H9 (cell line): ENCODE measurements around the gene EPHA10. TPM values are rescaled to one million over a fixed set of nuclear protein-coding genes. Genes with fewer than 3 reads are reported as not detected.

ENCODE experiments used
- DNase-seq: peaks from one replicate; pipeline ENCODE4 v3.0.0-alpha.2; 2017
- H2AFZ ChIP-seq: one replicate; pipeline ENCODE4 v1.6.1; 2013; ENCODE audit warnings: mild to moderate bottlenecking, low read length, control low read depth, moderate library complexity
- H2AK5ac ChIP-seq: 2 replicates; pipeline ENCODE4 v1.6.1; 2013; ENCODE audit warnings: low read length, control low read depth, mixed read lengths; ENCODE audit not compliant: insufficient read length
- H2BK120ac ChIP-seq: one replicate; pipeline ENCODE4 v1.6.1; 2013; ENCODE audit warnings: low read depth, mild to moderate bottlenecking, low read length, control low read depth, inconsistent platforms; ENCODE audit not compliant: poor library complexity, severe bottlenecking
- H2BK12ac ChIP-seq: 2 replicates; pipeline ENCODE4 v1.6.1; 2013; ENCODE audit warnings: low read length, control low read depth, mixed read lengths, low read depth; ENCODE audit not compliant: insufficient read length
- H2BK15ac ChIP-seq: 2 replicates; pipeline ENCODE4 v1.6.1; 2013; ENCODE audit warnings: low read depth, low read length, control low read depth
- H2BK20ac ChIP-seq: one replicate; pipeline ENCODE4 v1.6.1; 2013; ENCODE audit warnings: low read depth, mild to moderate bottlenecking, low read length, control low read depth, inconsistent platforms; ENCODE audit not compliant: poor library complexity, severe bottlenecking
- H2BK5ac ChIP-seq: 2 replicates; pipeline ENCODE4 v1.6.1; 2013; ENCODE audit warnings: low read length, control low read depth, mixed read lengths; ENCODE audit not compliant: insufficient read length
- H3K14ac ChIP-seq: 2 replicates; pipeline ENCODE4 v1.6.1; 2013; ENCODE audit warnings: low read length, control low read depth; ENCODE audit not compliant: insufficient read depth
- H3K18ac ChIP-seq: 2 replicates; pipeline ENCODE4 v1.6.1; 2013; ENCODE audit warnings: low read depth, mild to moderate bottlenecking, mixed read lengths, low read length, control low read depth; ENCODE audit not compliant: insufficient read length
- H3K23ac ChIP-seq: 2 replicates; pipeline ENCODE4 v1.6.1; 2013; ENCODE audit warnings: low read length, control low read depth, mixed read lengths, low read depth; ENCODE audit not compliant: insufficient read length
- H3K23me2 ChIP-seq: 2 replicates; pipeline ENCODE4 v1.6.1; 2013; ENCODE audit warnings: low read depth, mild to moderate bottlenecking, mixed read lengths, low read length, control low read depth; ENCODE audit not compliant: insufficient read length, poor library complexity, severe bottlenecking
- H3K27ac ChIP-seq: 2 replicates; pipeline ENCODE4 v1.5.1; 2013; ENCODE audit warnings: low read length, control low read depth, mixed read lengths, low read depth; ENCODE audit not compliant: insufficient read length
- H3K27me3 ChIP-seq: 2 replicates; pipeline ENCODE4 v1.6.1; 2013; ENCODE audit warnings: low read length, control low read depth, inconsistent platforms; ENCODE audit not compliant: insufficient read depth
- H3K4ac ChIP-seq: 2 replicates; pipeline ENCODE4 v1.6.1; 2013; ENCODE audit warnings: low read depth, mild to moderate bottlenecking, control low read depth, inconsistent platforms, low read length, moderate library complexity
- H3K4me1 ChIP-seq: 2 replicates; pipeline ENCODE4 v1.6.1; 2013; ENCODE audit warnings: low read length, control low read depth, inconsistent platforms; ENCODE audit not compliant: insufficient read depth
- H3K4me2 ChIP-seq: 2 replicates; pipeline ENCODE4 v1.6.1; 2013; ENCODE audit warnings: low read length, control low read depth, mixed read lengths; ENCODE audit not compliant: insufficient read length, insufficient read depth
- H3K56ac ChIP-seq: 2 replicates; pipeline ENCODE4 v1.6.1; 2013; ENCODE audit warnings: low read depth, mild to moderate bottlenecking, mixed read lengths, low read length, control low read depth; ENCODE audit not compliant: insufficient read length
- H3K79me1 ChIP-seq: 2 replicates; pipeline ENCODE4 v1.6.1; 2013; ENCODE audit warnings: low read depth, mild to moderate bottlenecking, moderate library complexity, low read length, control low read depth, inconsistent platforms; ENCODE audit not compliant: insufficient read depth, poor library complexity, severe bottlenecking
- H3K79me2 ChIP-seq: 2 replicates; pipeline ENCODE4 v1.6.1; 2013; ENCODE audit warnings: low read length, control low read depth, inconsistent platforms; ENCODE audit not compliant: insufficient read depth
- H3K9ac ChIP-seq: 2 replicates; pipeline ENCODE4 v1.6.1; 2013; ENCODE audit warnings: low read length, control low read depth, mixed read lengths; ENCODE audit not compliant: insufficient read length; ENCODE audit errors: extremely low read depth
- H3K9me3 ChIP-seq: one replicate; pipeline ENCODE4 v1.6.1; 2013; ENCODE audit warnings: low read depth, low read length, inconsistent platforms; ENCODE audit not compliant: control insufficient read depth
- H3T11ph ChIP-seq: one replicate; pipeline ENCODE4 v1.6.1; 2013; ENCODE audit warnings: mild to moderate bottlenecking, low read length, control low read depth, inconsistent platforms
- H4K20me1 ChIP-seq: one replicate; pipeline ENCODE4 v1.6.1; 2013; ENCODE audit not compliant: control insufficient read depth, insufficient read length, insufficient read depth
- H4K5ac ChIP-seq: 2 replicates; pipeline ENCODE4 v1.6.1; 2013; ENCODE audit warnings: low read depth, mild to moderate bottlenecking, mixed read lengths, low read length, control low read depth; ENCODE audit not compliant: insufficient read length
- H4K8ac ChIP-seq: replicated peaks from 2 replicates; pipeline ENCODE4 v1.6.1; 2013; ENCODE audit warnings: low read length, control low read depth, mixed read lengths, low read depth; ENCODE audit not compliant: insufficient read length
- H4K91ac ChIP-seq: 2 replicates; pipeline ENCODE4 v1.6.1; 2013; ENCODE audit warnings: low read depth, mild to moderate bottlenecking, moderate library complexity, mixed read lengths, low read length, control low read depth; ENCODE audit not compliant: insufficient read length
- H3K27ac Mint-ChIP-seq, 3 experiments: 2 replicates in 2 of 3; 3 replicates in 1 of 3; pipeline ENCODE4 v1.8.0; 2020 to 2021; ENCODE audit warnings: mixed read lengths in 3 of 3, mild to moderate bottlenecking in 1 of 3, moderate library complexity in 1 of 3
- H3K27me3 Mint-ChIP-seq: 2 replicates; pipeline ENCODE4 v1.8.0; 2021; ENCODE audit warnings: low read depth, mild to moderate bottlenecking, moderate library complexity, mixed read lengths
- H3K36me3 Mint-ChIP-seq, 3 experiments: 2 replicates in 2 of 3; 3 replicates in 1 of 3; pipeline ENCODE4 v1.8.0; 2020 to 2021; ENCODE audit warnings: low read depth in 3 of 3, mixed read lengths in 3 of 3; ENCODE audit not compliant: insufficient read depth in 1 of 3
- H3K4me1 Mint-ChIP-seq, 2 experiments: 2 replicates each; pipeline ENCODE4 v1.8.0; 2020; ENCODE audit warnings: mixed read lengths in 2 of 2
- H3K4me3 Mint-ChIP-seq, 2 experiments: 2 replicates in 1 of 2; 3 replicates in 1 of 2; pipeline ENCODE4 v1.8.0; 2020 to 2021; ENCODE audit warnings: mild to moderate bottlenecking in 2 of 2, mixed read lengths in 2 of 2, moderate library complexity in 1 of 2
- H3K9me3 Mint-ChIP-seq, 2 experiments: 2 replicates in 1 of 2; 3 replicates in 1 of 2; pipeline ENCODE4 v1.8.0; 2020; ENCODE audit warnings: mild to moderate bottlenecking in 2 of 2, mixed read lengths in 2 of 2, moderate library complexity in 1 of 2
- CTCF ChIP-seq: fragments of 200-600 bp; sonication (generic); conservative IDR thresholded peaks from 3 replicates; pipeline ENCODE4 v1.8.0; 2021; ENCODE audit warnings: antibody characterized with exemption, mild to moderate bottlenecking
- WGBS: extraction: QIAGEN DNeasy Blood & Tissue Kit; methylation state at CpG from one replicate; pipeline ENCODE4 v1.1.7; 2013; ENCODE audit warnings: missing lambda C conversion rate, low lambda C conversion rate, mixed read lengths; ENCODE audit not compliant: insufficient read length; ENCODE audit errors: extremely low coverage; 5-methylcytosine and 5-hydroxymethylcytosine counted together
- total RNA-seq: library from RNA; stranded (reverse); gene quantifications from 2 replicates; pipeline ENCODE4 v1.2.1, GENCODE V29; 2021

The EPHA10 gene
- total RNA-seq, 1 experiment from 2014 or later = 0.96 TPM

DNA sequence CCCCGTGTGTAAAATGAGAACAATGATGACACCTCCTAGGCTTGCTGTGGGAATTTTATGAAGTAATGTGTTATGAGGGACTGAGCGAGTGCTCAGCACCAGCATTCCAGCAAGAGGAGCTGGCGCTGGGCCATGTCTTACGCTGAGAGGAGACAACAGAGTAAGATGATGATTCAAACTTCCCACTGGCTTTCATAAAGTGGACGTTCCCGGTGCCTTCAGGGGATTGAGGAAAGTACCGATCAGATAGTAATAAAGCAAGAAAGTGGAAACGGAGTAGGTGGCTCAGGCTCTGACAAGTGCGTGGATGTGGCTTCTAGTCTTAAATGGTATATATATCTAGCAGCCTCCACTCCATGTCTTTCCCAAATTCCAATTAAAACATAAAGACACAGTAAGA is 23.8 kb downstream of the EPHA10 start:
- Histone ChIP-seq H3K56ac (no peak overlapping the region), H3K14ac (no peak overlapping the region), H2BK15ac (no peak overlapping the region), H3K23me2 (no peaks in the 10 kb centered on the region), H4K20me1 (no peaks in the 10 kb centered on the region), H2BK5ac (no peak overlapping the region), H3K4me2 (no peak overlapping the region), H3T11ph (no peak overlapping the region), H4K8ac (no peak overlapping the region), H3K4ac (no peak overlapping the region), H3K4me1 (no peaks in the 10 kb centered on the region), H3K27ac (no peak overlapping the region), H3K18ac (no peak overlapping the region), H3K23ac (no peak overlapping the region), H2BK20ac (no peak overlapping the region), H3K27me3 (no peaks in the 10 kb centered on the region), H3K9me3 (no peaks in the 10 kb centered on the region), H4K91ac (no peak overlapping the region), H3K79me1 (no peaks in the 10 kb centered on the region), H3K9ac (no peak overlapping the region), H2AK5ac (no peak overlapping the region), H3K79me2 (no peaks in the 10 kb centered on the region), H2BK120ac (no peak overlapping the region), H2BK12ac (no peak overlapping the region), H2AFZ (no peak overlapping the region), H4K5ac (no peak overlapping the region)
- no CpG with 5 or more reads among the region's 9 CpGs for WGBS
- no peak for DNase-seq
- Mint-ChIP-seq H3K27me3 (peaks cover 58% of the 10 kb centered on the region), H3K9me3 (no peaks in the 10 kb centered on the region), H3K27ac (no peak overlapping the region), H3K4me3 (no peak overlapping the region), H3K36me3 (no peaks in the 10 kb centered on the region), H3K4me1 (peaks cover 0 to 4% of the 10 kb centered on the region in 2 experiments; a peak in 2 of 4 replicates)
- no peak for TF ChIP-seq CTCF
